GM03348 (cell line): ENCODE data around the gene TEC.
A peak's percentile ranks its signal among the peaks of the same experiment; 100 is the strongest.
"Not testable (repeated sequence)": the region's sequence is repeated elsewhere in the genome, so short reads cannot be mapped to it uniquely, and the experiment has no call there.

Experiments used
- DNase-seq: peaks from one replicate; pipeline ENCODE4 v3.0.0; 2012; ENCODE audit warnings: low spot score

TEC gene

GRCh38 chr4:48268956-48269860 is at the start of gene TEC:
Gene TEC (minus strand): TSS chr4:48269838. CDS start chr4:48228614, 41,224 bp downstream.
- DNase-seq: no peak

GRCh38 chr4:48315728-48316630 is 46.3 kb upstream of the TEC start:
- peak; percentile 60 for DNase-seq

- DNase-seq: not testable (repeated sequence)
Observed at GRCh38 chr4:48314746-48315145, 45.1 kb upstream of the TEC start.

- DNase-seq: no peak
Observed at GRCh38 chr4:48311896-48312295, 42.3 kb upstream of the TEC start.

- DNase-seq: no peak
Observed at GRCh38 chr4:48308901-48309300, 39.3 kb upstream of the TEC start.

- no peak for DNase-seq
Observed at GRCh38 chr4:48307528-48307927, 37.9 kb upstream of the TEC start.

GRCh38 chr4:48305508-48305907 is 35.9 kb upstream of the TEC start:
- no peak for DNase-seq

GRCh38 chr4:48300004-48300403 is 30.4 kb upstream of the TEC start:
- DNase-seq: no peak

- DNase-seq: no peak
Observed at GRCh38 chr4:48299560-48299959, 29.9 kb upstream of the TEC start.

- no peak for DNase-seq
Observed at GRCh38 chr4:48297256-48297846, 27.7 kb upstream of the TEC start.

- no peak for DNase-seq
Observed at GRCh38 chr4:48296365-48296764, 26.7 kb upstream of the TEC start.

GRCh38 chr4:48295116-48295515 is 25.5 kb upstream of the TEC start:
- DNase-seq: peak; percentile 25

GRCh38 chr4:48292218-48292790 is 22.7 kb upstream of the TEC start:
- DNase-seq: not testable (repeated sequence)

- peak; percentile 42 for DNase-seq
Observed at GRCh38 chr4:48290146-48290772, 20.6 kb upstream of the TEC start.

- not testable (repeated sequence) for DNase-seq
Observed at GRCh38 chr4:48286060-48286459, 16.4 kb upstream of the TEC start.

GRCh38 chr4:48285640-48286039 is 16.0 kb upstream of the TEC start:
- not testable (repeated sequence) for DNase-seq

GRCh38 chr4:48275686-48276085 is 6.0 kb upstream of the TEC start:
- no peak for DNase-seq

- DNase-seq: no peak
Observed at GRCh38 chr4:48275247-48275646, 5.6 kb upstream of the TEC start.

- no peak for DNase-seq
Observed at GRCh38 chr4:48271626-48272025, 2.0 kb upstream of the TEC start.

- DNase-seq: no peak
Observed at GRCh38 chr4:48270951-48271473, 1.4 kb upstream of the TEC start.

GRCh38 chr4:48270523-48270897 is 872 bp upstream of the TEC start:
- no peak for DNase-seq
